HUES64 (cell line): Measurements from ENCODE around the gene GGTA1. TPM values are rescaled to one million over a fixed set of nuclear protein-coding genes. Genes with fewer than 3 reads are reported as not detected.
A peak's percentile ranks its signal among the peaks of the same experiment; 100 is the strongest.

Experiments used
- H3K27ac ChIP-seq: 2 replicates; pipeline ENCODE4 v1.7.0; 2013; ENCODE audit warnings: low read depth, low read length, inconsistent platforms
- H3K27me3 ChIP-seq: 2 replicates; pipeline ENCODE4 v1.6.1; 2013; ENCODE audit warnings: mild to moderate bottlenecking, low read length; ENCODE audit not compliant: insufficient read depth
- H3K36me3 ChIP-seq: 2 replicates; pipeline ENCODE4 v1.6.1; 2013; ENCODE audit warnings: mild to moderate bottlenecking, low read length; ENCODE audit not compliant: insufficient read depth
- H3K4me1 ChIP-seq: 2 replicates; pipeline ENCODE4 v1.6.1; 2013; ENCODE audit warnings: mild to moderate bottlenecking, low read length, moderate library complexity; ENCODE audit not compliant: insufficient read depth
- H3K4me3 ChIP-seq: 2 replicates; pipeline ENCODE4 v1.5.1; 2013; ENCODE audit warnings: mild to moderate bottlenecking, low read length, moderate library complexity
- H3K9ac ChIP-seq: 2 replicates; pipeline ENCODE4 v1.6.1; 2013; ENCODE audit warnings: mild to moderate bottlenecking, low read depth, low read length
- H3K9me3 ChIP-seq: 2 replicates; pipeline ENCODE4 v1.6.1; 2013; ENCODE audit warnings: low read depth, low read length; ENCODE audit not compliant: insufficient read depth
- WGBS: fragments of 150-250, 120-280 bp; methylation state at CpG from one replicate; pipeline ENCODE4 v1.1.7; 2013; ENCODE audit warnings: missing lambda C conversion rate; 5-methylcytosine and 5-hydroxymethylcytosine counted together
- polyA plus RNA-seq, 2 experiments: library from polyadenylated mRNA; stranded (reverse); fragments of 50-300 nt; gene quantifications; one replicate each; pipeline ENCODE4 v1.2.3, GENCODE V29; 2013

The GGTA1 gene
- not detected for polyA plus RNA-seq (2013, experiment 1 of 2)
- polyA plus RNA-seq (2013, experiment 2 of 2): not detected

- under 1% methylated on average over 72 of the region's 72 CpGs for WGBS
- Histone ChIP-seq H3K4me1 (peaks cover 4% of the 10 kb centered on the region; the same call in 1 of the 2 replicates), H3K27me3 (peaks cover 59% of the 10 kb centered on the region), H3K9me3 (peaks cover 3% of the 10 kb centered on the region; the same call in 1 of the 2 replicates), H3K36me3 (no peaks in the 10 kb centered on the region), H3K9ac (peak within 1 kb of the TSS; percentile 34; the same call in 1 of the 2 replicates), H3K4me3 (peak within 1 kb of the TSS; percentile 52), H3K27ac (no peak within 1 kb of the TSS)
Measured at GRCh38 chr9:121499427-121500164, at the start of gene GGTA1. Gene GGTA1 (minus strand): TSS chr9:121499844. CDS start chr9:121467922, 31,922 bp downstream.

- WGBS: 100% methylated on average over 1 of the region's 2 CpGs
- no peak overlapping the region for H3K4me3 ChIP-seq
Measured at GRCh38 chr9:121548666-121549065, 49.0 kb upstream of the GGTA1 start.

GRCh38 chr9:121545875-121546423 lies 46.3 kb upstream of the GGTA1 start:
- H3K4me1 ChIP-seq: 0 out of 2 replicates have a peak, but pooled peaks cover 4% of the 10 kb centered on the region
- no peaks in the 10 kb centered on the region for H3K9me3 ChIP-seq
- H3K27me3 ChIP-seq: peaks cover 9% of the 10 kb centered on the region
- 0 out of 2 replicates have a peak overlapping the region, but pooled peaks have one; percentile 5 for H3K4me3 ChIP-seq
- no peak overlapping the region for H3K27ac ChIP-seq
- no peaks in the 10 kb centered on the region for H3K36me3 ChIP-seq
- no peak overlapping the region for H3K9ac ChIP-seq
- 4% methylated on average over 27 of the region's 27 CpGs for WGBS

More at GRCh38 chr9:121548666-121549065, 49.0 kb upstream of the GGTA1 start:
- H3K36me3 ChIP-seq: no peaks in the 10 kb centered on the region
- H3K27ac ChIP-seq: no peak overlapping the region
- H3K9ac ChIP-seq: no peak overlapping the region
- peaks cover 30% of the 10 kb centered on the region for H3K27me3 ChIP-seq
- no peaks in the 10 kb centered on the region for H3K9me3 ChIP-seq
- 0 out of 2 replicates have a peak, but pooled peaks cover 4% of the 10 kb centered on the region for H3K4me1 ChIP-seq

GRCh38 chr9:121545150-121545874 lies 45.7 kb upstream of the GGTA1 start:
- H3K27ac ChIP-seq: no peak overlapping the region
- H3K9ac ChIP-seq: no peak overlapping the region
- 0 out of 2 replicates have a peak, but pooled peaks cover 3% of the 10 kb centered on the region for H3K4me1 ChIP-seq
- no peaks in the 10 kb centered on the region for H3K36me3 ChIP-seq
- peaks cover 9% of the 10 kb centered on the region for H3K27me3 ChIP-seq
- WGBS: 61% methylated on average over 33 of the region's 33 CpGs
- 0 out of 2 replicates have a peak overlapping the region, but pooled peaks have one; percentile 5 for H3K4me3 ChIP-seq
- no peaks in the 10 kb centered on the region for H3K9me3 ChIP-seq

- Histone ChIP-seq H3K4me3 (no peak overlapping the region), H3K9me3 (no peaks in the 10 kb centered on the region), H3K4me1 (no peaks in the 10 kb centered on the region), H3K27ac (no peak overlapping the region), H3K36me3 (no peaks in the 10 kb centered on the region), H3K27me3 (peaks cover 9% of the 10 kb centered on the region), H3K9ac (no peak overlapping the region)
- WGBS: 88% methylated on average over 4 of the region's 4 CpGs
Measured at GRCh38 chr9:121542025-121542424, 42.4 kb upstream of the GGTA1 start.

- H3K36me3 ChIP-seq: no peaks in the 10 kb centered on the region
- 87% methylated on average over 2 of the region's 3 CpGs for WGBS
- no peak overlapping the region for H3K27ac ChIP-seq
- no peaks in the 10 kb centered on the region for H3K4me1 ChIP-seq
- peaks cover 9% of the 10 kb centered on the region for H3K27me3 ChIP-seq
- no peak overlapping the region for H3K9ac ChIP-seq
- H3K4me3 ChIP-seq: no peak overlapping the region
- no peaks in the 10 kb centered on the region for H3K9me3 ChIP-seq
Measured at GRCh38 chr9:121541256-121541655, 41.6 kb upstream of the GGTA1 start.

- Histone ChIP-seq H3K4me1 (no peaks in the 10 kb centered on the region), H3K9ac (no peak overlapping the region), H3K36me3 (no peaks in the 10 kb centered on the region), H3K4me3 (no peak overlapping the region), H3K27me3 (no peaks in the 10 kb centered on the region; the same call in 1 of the 2 replicates), H3K9me3 (no peaks in the 10 kb centered on the region), H3K27ac (no peak overlapping the region)
- WGBS: 85% methylated on average over 7 of the region's 7 CpGs
Measured at GRCh38 chr9:121538221-121538620, 38.6 kb upstream of the GGTA1 start.

GRCh38 chr9:121537283-121537682 lies 37.6 kb upstream of the GGTA1 start:
- Histone ChIP-seq H3K27ac (no peak overlapping the region), H3K4me3 (no peak overlapping the region), H3K9ac (no peak overlapping the region), H3K9me3 (no peaks in the 10 kb centered on the region), H3K27me3 (no peaks in the 10 kb centered on the region; the same call in 1 of the 2 replicates), H3K36me3 (no peaks in the 10 kb centered on the region), H3K4me1 (no peaks in the 10 kb centered on the region)
- 77% methylated on average over 5 of the region's 5 CpGs for WGBS

GRCh38 chr9:121532881-121533280 lies 33.2 kb upstream of the GGTA1 start:
- Histone ChIP-seq H3K36me3 (no peaks in the 10 kb centered on the region), H3K4me3 (no peak overlapping the region), H3K27me3 (no peaks in the 10 kb centered on the region; the same call in 1 of the 2 replicates), H3K9ac (no peak overlapping the region), H3K4me1 (no peaks in the 10 kb centered on the region), H3K9me3 (no peaks in the 10 kb centered on the region), H3K27ac (no peak overlapping the region)
- WGBS: 92% methylated on average over 5 of the region's 5 CpGs

- Histone ChIP-seq H3K4me3 (no peak overlapping the region), H3K4me1 (no peaks in the 10 kb centered on the region), H3K9me3 (no peaks in the 10 kb centered on the region), H3K27ac (no peak overlapping the region), H3K27me3 (no peaks in the 10 kb centered on the region; the same call in 1 of the 2 replicates), H3K36me3 (no peaks in the 10 kb centered on the region), H3K9ac (no peak overlapping the region)
- WGBS: 84% methylated on average over 11 of the region's 11 CpGs
Measured at GRCh38 chr9:121529237-121529987, 29.8 kb upstream of the GGTA1 start.
